B cell (primary cell): ENCODE results near the gene ENTPD1.

Experiments used
- CTCF ChIP-seq: fragments of 200-600 bp; IDR thresholded peaks from one replicate; pipeline ENCODE4 v1.8.0; 2022; ENCODE audit warnings: antibody characterized with exemption, mild to moderate bottlenecking
- EZH2 ChIP-seq: IDR thresholded peaks from 2 replicates; pipeline ENCODE4 v1.6.1; 2012; ENCODE audit warnings: borderline replicate concordance, low read depth, mild to moderate bottlenecking, moderate library complexity, low read length; ENCODE audit not compliant: insufficient read depth, poor library complexity, severe bottlenecking

- TF ChIP-seq CTCF (no peak), EZH2 (no peak)
Observed at GRCh38 chr10:95872158-95872711, 116.3 kb downstream of the ENTPD1 start.
